ENCODE results near the gene NOL6.
"Not testable (repeated sequence)": the region's sequence is repeated elsewhere in the genome, so short reads cannot be mapped to it uniquely, and the experiment has no call there.

The NOL6 gene, protein sequence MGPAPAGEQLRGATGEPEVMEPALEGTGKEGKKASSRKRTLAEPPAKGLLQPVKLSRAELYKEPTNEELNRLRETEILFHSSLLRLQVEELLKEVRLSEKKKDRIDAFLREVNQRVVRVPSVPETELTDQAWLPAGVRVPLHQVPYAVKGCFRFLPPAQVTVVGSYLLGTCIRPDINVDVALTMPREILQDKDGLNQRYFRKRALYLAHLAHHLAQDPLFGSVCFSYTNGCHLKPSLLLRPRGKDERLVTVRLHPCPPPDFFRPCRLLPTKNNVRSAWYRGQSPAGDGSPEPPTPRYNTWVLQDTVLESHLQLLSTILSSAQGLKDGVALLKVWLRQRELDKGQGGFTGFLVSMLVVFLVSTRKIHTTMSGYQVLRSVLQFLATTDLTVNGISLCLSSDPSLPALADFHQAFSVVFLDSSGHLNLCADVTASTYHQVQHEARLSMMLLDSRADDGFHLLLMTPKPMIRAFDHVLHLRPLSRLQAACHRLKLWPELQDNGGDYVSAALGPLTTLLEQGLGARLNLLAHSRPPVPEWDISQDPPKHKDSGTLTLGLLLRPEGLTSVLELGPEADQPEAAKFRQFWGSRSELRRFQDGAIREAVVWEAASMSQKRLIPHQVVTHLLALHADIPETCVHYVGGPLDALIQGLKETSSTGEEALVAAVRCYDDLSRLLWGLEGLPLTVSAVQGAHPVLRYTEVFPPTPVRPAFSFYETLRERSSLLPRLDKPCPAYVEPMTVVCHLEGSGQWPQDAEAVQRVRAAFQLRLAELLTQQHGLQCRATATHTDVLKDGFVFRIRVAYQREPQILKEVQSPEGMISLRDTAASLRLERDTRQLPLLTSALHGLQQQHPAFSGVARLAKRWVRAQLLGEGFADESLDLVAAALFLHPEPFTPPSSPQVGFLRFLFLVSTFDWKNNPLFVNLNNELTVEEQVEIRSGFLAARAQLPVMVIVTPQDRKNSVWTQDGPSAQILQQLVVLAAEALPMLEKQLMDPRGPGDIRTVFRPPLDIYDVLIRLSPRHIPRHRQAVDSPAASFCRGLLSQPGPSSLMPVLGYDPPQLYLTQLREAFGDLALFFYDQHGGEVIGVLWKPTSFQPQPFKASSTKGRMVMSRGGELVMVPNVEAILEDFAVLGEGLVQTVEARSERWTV

GRCh38 chr9:33473643-33474352 lies at the start of gene NOL6:
Gene NOL6 (minus strand): TSS chr9:33473924. CDS start chr9:33473842, 82 bp downstream.
- peak; percentile 100 for DNase-seq

DNA sequence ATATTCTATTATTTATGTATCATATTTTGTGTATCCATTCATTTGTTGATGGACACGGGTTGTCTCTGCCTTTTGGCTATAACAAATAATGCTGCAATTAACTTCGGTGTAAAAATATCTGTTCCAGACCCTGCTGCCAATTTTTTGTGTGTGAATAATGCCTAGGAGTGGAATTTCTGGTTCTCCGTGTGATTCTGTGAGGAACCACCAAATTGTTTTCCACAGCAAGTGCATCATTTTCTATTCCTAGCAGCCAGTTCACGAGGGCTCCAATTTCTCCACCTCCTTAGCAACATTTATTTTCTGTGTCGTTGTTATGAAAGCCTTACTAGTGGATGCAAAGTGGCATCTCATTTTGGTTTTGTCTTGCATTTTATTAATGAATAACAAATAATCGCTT lies 48.1 kb upstream of the NOL6 start:
- DNase-seq: not testable (repeated sequence)

- not testable (repeated sequence) for DNase-seq
Measured at GRCh38 chr9:33517934-33518577, 44.3 kb upstream of the NOL6 start.

DNA sequence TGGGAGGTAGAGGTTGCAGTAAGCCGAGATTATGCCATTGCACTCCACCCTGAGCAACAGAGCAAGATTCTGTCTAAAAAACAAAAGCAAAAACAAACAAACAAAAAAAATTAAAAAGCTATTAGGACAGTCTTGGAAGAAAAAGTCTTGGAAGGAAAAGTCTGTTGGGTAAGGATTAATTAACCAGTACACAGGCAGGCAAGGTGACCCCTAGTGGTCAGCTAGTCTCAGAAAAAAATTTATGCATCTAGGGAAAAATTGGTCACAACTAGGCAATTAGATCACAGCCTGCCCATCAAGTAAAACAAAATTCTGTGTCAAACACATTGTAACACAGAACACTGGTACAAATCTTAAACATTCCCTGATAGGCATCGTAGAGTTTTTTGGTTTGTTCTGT lies 43.6 kb upstream of the NOL6 start:
- peak; percentile 72 for DNase-seq

- not testable (repeated sequence) for DNase-seq
Measured at GRCh38 chr9:33516397-33516796, 42.7 kb upstream of the NOL6 start.

DNA sequence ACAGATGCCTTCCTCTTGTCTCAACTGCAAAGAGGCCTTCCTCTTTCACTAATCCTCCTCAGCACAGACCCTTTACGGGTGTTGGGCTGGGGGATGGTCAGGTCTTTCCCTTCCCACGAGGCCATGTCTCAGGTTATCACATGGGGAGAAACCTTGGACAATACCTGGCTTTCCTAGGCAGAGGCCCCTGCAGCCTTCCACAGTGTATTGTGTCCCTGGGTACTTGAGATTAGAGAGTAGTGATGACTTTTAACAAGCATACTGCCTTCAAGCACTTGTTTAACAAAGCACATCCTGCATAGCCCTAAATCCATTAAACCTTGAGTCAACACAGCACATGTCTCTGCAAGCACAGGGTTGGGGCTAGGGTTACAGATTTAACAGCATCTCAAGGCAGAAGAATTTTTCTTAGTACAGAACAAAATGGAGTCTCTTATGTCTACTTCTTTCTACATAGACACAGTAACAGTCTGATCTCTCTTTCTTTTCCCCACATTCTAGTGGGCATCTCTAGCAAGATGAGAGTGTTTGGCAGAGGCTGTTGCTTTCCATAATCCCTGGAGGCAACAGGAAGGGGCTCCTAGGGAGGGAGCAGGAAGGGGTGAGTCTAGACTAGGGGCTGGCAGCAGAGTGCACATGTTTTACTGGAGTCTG lies 41.7 kb upstream of the NOL6 start:
- not testable (repeated sequence) for DNase-seq

GRCh38 chr9:33512535-33512934 lies 38.8 kb upstream of the NOL6 start:
- not testable (repeated sequence) for DNase-seq

DNA sequence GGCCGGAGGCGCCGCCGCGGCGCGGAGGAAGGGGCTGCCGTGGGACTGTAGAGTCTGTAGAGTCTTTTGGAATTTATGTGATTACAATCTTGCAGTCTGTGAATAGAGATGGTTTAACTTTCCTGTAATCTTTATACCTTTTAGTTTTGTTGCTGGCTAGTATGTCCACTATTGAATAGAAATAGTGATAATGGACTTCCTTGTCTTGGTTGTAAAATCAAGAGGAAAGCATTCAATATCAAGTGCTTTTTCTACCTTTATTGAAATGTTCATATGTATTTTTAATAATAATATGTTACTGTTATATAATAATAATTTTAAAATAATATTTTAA lies 37.4 kb upstream of the NOL6 start:
- not testable (repeated sequence) for DNase-seq

DNA sequence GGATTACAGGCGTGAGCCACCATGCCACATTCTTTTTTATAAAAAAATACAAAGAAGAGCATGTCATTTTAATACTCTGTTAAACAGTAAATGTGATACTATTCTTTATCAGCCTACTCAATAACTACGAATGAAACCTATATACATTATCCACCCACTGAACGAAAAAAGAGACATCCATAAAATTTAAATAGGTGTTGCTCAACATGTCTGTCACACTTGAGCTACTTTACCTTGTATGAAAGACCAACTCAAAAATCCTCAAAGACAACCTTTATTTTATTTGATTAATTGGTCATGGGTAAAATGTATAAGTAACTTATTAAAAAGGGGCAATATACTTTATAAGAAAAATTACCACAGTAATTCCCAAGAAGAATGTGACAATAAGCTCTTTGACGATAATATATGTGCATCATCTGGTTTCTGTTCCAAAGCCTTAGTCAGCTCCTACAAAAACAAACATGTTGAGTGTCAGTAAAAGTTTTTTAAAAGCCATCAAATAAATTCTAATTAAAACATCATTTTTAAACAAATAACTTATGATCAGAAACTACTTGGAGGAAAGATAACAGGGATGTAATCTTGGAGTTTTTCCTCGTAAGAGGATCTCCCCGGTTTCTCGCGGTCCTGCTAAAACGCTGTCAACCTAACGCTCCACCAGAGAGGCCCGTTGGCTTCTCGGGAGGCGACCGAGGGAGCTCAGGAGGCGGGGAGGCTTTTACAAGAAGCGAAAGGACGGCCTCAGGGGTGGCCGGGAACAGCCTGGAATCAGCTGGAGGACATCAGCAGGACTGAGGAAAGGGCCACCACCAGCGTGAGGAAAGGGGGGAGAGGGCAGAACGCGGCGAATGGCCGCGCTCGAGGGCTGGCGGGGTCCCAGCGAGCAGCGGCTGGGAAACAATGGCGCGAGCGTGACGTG lies 36.8 kb upstream of the NOL6 start:
- peak; percentile 83 for DNase-seq

GRCh38 chr9:33506626-33507370 lies 33.1 kb upstream of the NOL6 start:
- DNase-seq: no peak

- peak; percentile 68 for DNase-seq
Measured at GRCh38 chr9:33498387-33498786, 24.7 kb upstream of the NOL6 start.

DNA sequence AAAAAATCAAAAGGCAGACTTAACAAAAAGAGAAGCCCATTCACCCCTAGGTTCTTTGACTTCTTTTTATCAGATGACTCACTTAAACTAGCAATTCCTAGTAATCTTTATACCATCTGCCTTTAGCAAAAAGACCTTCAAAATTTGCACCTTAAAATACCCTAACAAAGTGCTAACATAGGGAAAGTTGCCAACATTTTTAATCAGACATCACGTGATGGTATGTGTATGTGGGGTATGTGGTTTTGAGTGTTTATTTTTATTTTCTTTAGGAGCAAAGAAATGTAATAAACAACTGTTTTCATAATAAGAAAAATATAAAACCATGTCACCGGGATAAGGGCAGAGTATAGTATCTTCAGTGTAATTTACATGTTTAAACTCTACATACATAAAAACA lies 20.1 kb upstream of the NOL6 start:
- DNase-seq: peak; percentile 56

DNA sequence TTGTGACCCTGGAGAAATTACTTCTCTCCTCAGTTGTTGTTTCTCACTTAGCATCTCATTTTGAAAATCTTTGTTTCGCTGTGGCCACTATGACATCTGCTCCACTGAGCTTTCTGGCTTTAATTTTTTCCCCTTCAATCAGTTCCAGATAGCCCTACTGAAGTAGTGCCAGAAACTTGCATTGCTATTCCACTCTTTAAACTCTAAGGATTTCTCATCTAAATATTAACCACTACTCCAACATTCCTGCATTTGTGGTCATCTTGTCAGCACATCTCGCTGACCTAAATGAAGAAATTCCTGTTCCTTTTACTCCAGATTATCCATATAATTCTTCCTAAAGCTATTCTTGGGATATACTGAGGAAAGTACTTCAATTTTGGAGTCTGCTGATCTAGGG lies 15.3 kb upstream of the NOL6 start:
- DNase-seq: no peak

- DNase-seq: not testable (repeated sequence)
Measured at GRCh38 chr9:33485312-33485711, 11.6 kb upstream of the NOL6 start.

- no peak for DNase-seq
Measured at GRCh38 chr9:33480976-33481375, 7.3 kb upstream of the NOL6 start.

- no peak for DNase-seq
Measured at GRCh38 chr9:33480106-33480505, 6.4 kb upstream of the NOL6 start.

- no peak for DNase-seq
Measured at GRCh38 chr9:33476503-33476902, 2.8 kb upstream of the NOL6 start.

GRCh38 chr9:33475357-33475756 lies 1.6 kb upstream of the NOL6 start:
- DNase-seq: no peak

DNA sequence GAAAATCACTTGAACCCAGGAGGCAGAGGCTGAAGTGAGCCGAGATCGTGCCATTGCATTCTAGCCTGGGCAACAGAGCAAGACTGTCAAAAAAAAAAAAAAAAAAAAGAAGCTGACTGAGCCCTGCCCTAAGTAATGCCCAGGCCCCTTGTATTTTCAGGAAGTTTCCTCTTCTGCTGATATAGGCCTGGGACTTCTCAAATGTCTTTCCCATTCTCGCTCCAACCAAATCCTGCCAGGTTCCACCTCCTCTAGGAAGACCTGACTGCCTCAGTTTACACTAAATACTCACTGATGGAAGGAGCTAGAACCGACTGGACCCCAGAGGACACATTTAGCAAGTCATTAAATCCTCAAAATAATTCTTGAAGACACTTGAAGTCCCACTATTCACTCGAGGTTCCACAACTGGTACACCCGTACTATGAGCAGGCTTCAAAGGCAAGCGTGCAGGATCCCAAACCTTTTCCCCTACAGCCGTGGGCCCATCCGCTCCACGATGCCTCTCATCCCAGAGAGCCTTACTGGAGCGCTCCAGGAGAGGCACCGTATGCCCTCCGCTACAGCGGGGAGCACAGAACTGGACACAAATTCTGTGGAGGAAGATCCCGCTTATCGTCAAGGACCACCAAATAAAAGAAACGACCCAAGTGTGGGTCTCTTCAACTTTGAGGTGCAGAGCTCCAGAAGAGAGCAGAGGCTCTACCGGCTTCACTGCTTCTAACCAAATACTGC lies 676 bp downstream of the NOL6 start:
- DNase-seq: no peak

Data from hematopoietic multipotent progenitor cell treated with erythropoietin and hydrocortisone succinate and interleukin-3 and kit ligand, for 6 days (in vitro differentiated cells).